Measurements from ENCODE around the gene CERS6.

CERS6 gene

DNA sequence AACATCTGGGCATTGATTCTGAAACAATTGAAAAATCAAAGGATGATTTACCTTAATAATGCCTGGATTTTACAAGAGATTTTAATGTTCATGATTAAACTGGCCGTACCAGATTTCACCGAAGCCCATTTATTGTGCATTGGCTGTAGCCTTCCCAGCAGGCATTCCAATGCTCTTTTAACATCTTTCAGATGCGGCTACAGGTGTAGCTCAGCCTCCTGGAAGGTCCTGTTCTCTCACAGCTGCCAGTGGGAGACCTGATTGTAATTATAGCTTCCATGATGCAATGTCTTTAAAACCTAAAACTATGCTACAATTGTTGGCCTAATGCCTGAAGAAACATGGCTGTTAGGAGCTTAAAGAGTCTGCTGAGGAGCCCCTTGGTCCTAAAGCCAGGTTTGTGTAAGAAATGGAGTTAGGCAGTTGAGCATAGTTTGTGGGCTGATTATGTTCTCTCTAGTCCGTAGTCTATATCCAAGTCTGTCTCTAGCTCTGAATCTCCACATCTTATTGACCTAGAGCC is 147.4 kb downstream of the CERS6 start:
- ATAC-seq, result no peak
- no peak for TF ChIP-seq ZC3H10 (CRISPR knock-in tag; IDR thresholded peaks at IDR 0.05)
- no peak for TF ChIP-seq ISL1 (CRISPR knock-in tag; IDR thresholded peaks at IDR 0.05)
- no peak for TF ChIP-seq TOX (CRISPR knock-in tag; IDR thresholded peaks at IDR 0.05; ENCODE audit: borderline replicate concordance)
- TF ChIP-seq ARNTL (CRISPR knock-in tag; IDR thresholded peaks at IDR 0.05; ENCODE audit: borderline replicate concordance, low read depth), result no peak
- TF ChIP-seq ESRRG (CRISPR knock-in tag; IDR thresholded peaks at IDR 0.05), result no peak
- no peak for TF ChIP-seq SNAI2 (CRISPR knock-in tag; IDR thresholded peaks at IDR 0.05)
- no peak for TF ChIP-seq ZNF565 (CRISPR knock-in tag; conservative IDR thresholded peaks at IDR 0.05; ENCODE audit: low read depth)

DNA sequence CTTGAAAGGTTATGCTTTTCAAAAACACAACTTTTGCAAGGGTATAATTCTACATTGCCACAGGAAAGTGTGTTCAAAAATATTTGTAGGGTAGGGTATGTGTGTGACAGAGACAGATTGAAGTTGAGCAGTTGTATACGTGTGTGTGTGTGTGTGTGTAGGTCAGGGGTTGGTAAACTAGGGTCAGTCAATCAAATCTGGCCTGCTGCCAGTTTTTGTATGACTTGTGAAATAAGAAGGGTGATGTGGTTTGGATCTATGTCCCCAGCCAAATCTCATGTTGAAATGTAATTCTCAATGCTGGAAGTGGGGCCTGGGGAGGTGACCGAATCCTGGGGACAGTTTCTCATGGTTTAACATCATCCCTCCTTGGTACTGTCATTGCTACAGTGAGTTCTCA is 148.2 kb downstream of the CERS6 start:
- no peak for ATAC-seq
- TF ChIP-seq RARB (CRISPR knock-in tag; IDR thresholded peaks at IDR 0.05) (no peak), PPARA (CRISPR knock-in tag; IDR thresholded peaks at IDR 0.05; ENCODE audit: borderline replicate concordance) (no peak), ESRRG (CRISPR knock-in tag; IDR thresholded peaks at IDR 0.05) (no peak), BACH2 (CRISPR knock-in tag; IDR thresholded peaks at IDR 0.05; ENCODE audit: borderline replicate concordance) (no peak), ISL1 (CRISPR knock-in tag; IDR thresholded peaks at IDR 0.05) (no peak), ZFP3 (CRISPR knock-in tag; IDR thresholded peaks at IDR 0.05) (no peak), SNAI2 (CRISPR knock-in tag; IDR thresholded peaks at IDR 0.05) (no peak), OSR1 (CRISPR knock-in tag; IDR thresholded peaks at IDR 0.05) (no peak), CSDC2 (CRISPR knock-in tag; IDR thresholded peaks at IDR 0.05) (no peak), ZNF8 (CRISPR knock-in tag; IDR thresholded peaks at IDR 0.05) (no peak), ZFP30 (CRISPR knock-in tag; IDR thresholded peaks at IDR 0.05) (no peak), ARNTL (CRISPR knock-in tag; IDR thresholded peaks at IDR 0.05; ENCODE audit: borderline replicate concordance, low read depth) (no peak), GLIS3 (CRISPR knock-in tag; IDR thresholded peaks at IDR 0.05) (no peak), TCF4 (CRISPR knock-in tag; IDR thresholded peaks at IDR 0.05; ENCODE audit: borderline replicate concordance) (no peak)
- TF ChIP-seq, protein P1, sequence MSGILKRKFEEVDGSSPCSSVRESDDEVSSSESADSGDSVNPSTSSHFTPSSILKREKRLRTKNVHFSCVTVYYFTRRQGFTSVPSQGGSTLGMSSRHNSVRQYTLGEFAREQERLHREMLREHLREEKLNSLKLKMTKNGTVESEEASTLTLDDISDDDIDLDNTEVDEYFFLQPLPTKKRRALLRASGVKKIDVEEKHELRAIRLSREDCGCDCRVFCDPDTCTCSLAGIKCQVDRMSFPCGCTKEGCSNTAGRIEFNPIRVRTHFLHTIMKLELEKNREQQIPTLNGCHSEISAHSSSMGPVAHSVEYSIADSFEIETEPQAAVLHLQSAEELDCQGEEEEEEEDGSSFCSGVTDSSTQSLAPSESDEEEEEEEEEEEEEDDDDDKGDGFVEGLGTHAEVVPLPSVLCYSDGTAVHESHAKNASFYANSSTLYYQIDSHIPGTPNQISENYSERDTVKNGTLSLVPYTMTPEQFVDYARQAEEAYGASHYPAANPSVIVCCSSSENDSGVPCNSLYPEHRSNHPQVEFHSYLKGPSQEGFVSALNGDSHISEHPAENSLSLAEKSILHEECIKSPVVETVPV (CRISPR knock-in tag; IDR thresholded peaks at IDR 0.05), result no peak
- TF ChIP-seq, protein P2, sequence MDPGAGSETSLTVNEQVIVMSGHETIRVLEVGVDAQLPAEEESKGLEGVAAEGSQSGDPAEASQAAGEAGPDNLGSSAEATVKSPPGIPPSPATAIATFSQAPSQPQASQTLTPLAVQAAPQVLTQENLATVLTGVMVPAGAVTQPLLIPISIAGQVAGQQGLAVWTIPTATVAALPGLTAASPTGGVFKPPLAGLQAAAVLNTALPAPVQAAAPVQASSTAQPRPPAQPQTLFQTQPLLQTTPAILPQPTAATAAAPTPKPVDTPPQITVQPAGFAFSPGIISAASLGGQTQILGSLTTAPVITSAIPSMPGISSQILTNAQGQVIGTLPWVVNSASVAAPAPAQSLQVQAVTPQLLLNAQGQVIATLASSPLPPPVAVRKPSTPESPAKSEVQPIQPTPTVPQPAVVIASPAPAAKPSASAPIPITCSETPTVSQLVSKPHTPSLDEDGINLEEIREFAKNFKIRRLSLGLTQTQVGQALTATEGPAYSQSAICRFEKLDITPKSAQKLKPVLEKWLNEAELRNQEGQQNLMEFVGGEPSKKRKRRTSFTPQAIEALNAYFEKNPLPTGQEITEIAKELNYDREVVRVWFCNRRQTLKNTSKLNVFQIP (CRISPR knock-in tag; IDR thresholded peaks at IDR 0.05; ENCODE audit: borderline replicate concordance, low read depth), result no peak
- TF ChIP-seq, protein P3, sequence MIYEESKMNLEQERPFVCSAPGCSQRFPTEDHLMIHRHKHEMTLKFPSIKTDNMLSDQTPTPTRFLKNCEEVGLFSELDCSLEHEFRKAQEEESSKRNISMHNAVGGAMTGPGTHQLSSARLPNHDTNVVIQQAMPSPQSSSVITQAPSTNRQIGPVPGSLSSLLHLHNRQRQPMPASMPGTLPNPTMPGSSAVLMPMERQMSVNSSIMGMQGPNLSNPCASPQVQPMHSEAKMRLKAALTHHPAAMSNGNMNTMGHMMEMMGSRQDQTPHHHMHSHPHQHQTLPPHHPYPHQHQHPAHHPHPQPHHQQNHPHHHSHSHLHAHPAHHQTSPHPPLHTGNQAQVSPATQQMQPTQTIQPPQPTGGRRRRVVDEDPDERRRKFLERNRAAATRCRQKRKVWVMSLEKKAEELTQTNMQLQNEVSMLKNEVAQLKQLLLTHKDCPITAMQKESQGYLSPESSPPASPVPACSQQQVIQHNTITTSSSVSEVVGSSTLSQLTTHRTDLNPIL (CRISPR knock-in tag; IDR thresholded peaks at IDR 0.05; ENCODE audit: low read depth), result no peak

DNA sequence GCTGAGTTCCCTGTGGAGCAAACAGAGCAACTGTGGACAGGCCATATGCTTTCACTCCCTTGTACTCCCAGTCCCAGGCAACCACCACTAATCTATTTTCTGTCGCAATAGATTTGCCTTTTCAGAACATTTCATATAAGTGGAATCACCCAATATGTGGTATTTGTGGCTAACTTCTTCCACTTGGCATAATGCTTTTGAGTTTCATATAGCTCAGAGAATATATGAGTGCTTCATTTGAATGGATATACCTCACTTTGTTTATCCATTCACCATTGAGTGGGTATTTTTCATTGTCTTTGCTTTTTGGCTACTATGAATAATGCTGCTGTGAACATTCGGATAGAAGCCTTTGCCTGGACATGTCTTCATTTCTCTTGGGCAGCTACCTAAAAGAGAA is 151.9 kb downstream of the CERS6 start:
- no peak for ATAC-seq
- TF ChIP-seq, protein P4, sequence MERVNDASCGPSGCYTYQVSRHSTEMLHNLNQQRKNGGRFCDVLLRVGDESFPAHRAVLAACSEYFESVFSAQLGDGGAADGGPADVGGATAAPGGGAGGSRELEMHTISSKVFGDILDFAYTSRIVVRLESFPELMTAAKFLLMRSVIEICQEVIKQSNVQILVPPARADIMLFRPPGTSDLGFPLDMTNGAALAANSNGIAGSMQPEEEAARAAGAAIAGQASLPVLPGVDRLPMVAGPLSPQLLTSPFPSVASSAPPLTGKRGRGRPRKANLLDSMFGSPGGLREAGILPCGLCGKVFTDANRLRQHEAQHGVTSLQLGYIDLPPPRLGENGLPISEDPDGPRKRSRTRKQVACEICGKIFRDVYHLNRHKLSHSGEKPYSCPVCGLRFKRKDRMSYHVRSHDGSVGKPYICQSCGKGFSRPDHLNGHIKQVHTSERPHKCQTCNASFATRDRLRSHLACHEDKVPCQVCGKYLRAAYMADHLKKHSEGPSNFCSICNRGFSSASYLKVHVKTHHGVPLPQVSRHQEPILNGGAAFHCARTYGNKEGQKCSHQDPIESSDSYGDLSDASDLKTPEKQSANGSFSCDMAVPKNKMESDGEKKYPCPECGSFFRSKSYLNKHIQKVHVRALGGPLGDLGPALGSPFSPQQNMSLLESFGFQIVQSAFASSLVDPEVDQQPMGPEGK (CRISPR knock-in tag; IDR thresholded peaks at IDR 0.05; ENCODE audit: borderline replicate concordance), result no peak
- TF ChIP-seq ARNTL (CRISPR knock-in tag; IDR thresholded peaks at IDR 0.05; ENCODE audit: borderline replicate concordance, low read depth) (no peak), ZFP30 (CRISPR knock-in tag; IDR thresholded peaks at IDR 0.05) (no peak), ZFP3 (CRISPR knock-in tag; IDR thresholded peaks at IDR 0.05) (no peak), ZNF70 (CRISPR knock-in tag; IDR thresholded peaks at IDR 0.05) (no peak), ZNF8 (CRISPR knock-in tag; IDR thresholded peaks at IDR 0.05) (no peak; the same call in 1 of the 2 replicates), SNAI2 (CRISPR knock-in tag; IDR thresholded peaks at IDR 0.05) (no peak), OSR1 (CRISPR knock-in tag; IDR thresholded peaks at IDR 0.05) (no peak), TCF4 (CRISPR knock-in tag; IDR thresholded peaks at IDR 0.05; ENCODE audit: borderline replicate concordance) (no peak), ESRRG (CRISPR knock-in tag; IDR thresholded peaks at IDR 0.05) (no peak), BACH2 (CRISPR knock-in tag; IDR thresholded peaks at IDR 0.05; ENCODE audit: borderline replicate concordance) (no peak), ISL1 (CRISPR knock-in tag; IDR thresholded peaks at IDR 0.05) (no peak), ZC3H10 (CRISPR knock-in tag; IDR thresholded peaks at IDR 0.05) (no peak), ZNF565 (CRISPR knock-in tag; conservative IDR thresholded peaks at IDR 0.05; ENCODE audit: low read depth) (no peak), GLIS3 (CRISPR knock-in tag; IDR thresholded peaks at IDR 0.05) (no peak)
- TF ChIP-seq, protein P3 (CRISPR knock-in tag; IDR thresholded peaks at IDR 0.05; ENCODE audit: low read depth), result no peak
- TF ChIP-seq, protein P1 (CRISPR knock-in tag; IDR thresholded peaks at IDR 0.05), result no peak
- TF ChIP-seq, protein P5, sequence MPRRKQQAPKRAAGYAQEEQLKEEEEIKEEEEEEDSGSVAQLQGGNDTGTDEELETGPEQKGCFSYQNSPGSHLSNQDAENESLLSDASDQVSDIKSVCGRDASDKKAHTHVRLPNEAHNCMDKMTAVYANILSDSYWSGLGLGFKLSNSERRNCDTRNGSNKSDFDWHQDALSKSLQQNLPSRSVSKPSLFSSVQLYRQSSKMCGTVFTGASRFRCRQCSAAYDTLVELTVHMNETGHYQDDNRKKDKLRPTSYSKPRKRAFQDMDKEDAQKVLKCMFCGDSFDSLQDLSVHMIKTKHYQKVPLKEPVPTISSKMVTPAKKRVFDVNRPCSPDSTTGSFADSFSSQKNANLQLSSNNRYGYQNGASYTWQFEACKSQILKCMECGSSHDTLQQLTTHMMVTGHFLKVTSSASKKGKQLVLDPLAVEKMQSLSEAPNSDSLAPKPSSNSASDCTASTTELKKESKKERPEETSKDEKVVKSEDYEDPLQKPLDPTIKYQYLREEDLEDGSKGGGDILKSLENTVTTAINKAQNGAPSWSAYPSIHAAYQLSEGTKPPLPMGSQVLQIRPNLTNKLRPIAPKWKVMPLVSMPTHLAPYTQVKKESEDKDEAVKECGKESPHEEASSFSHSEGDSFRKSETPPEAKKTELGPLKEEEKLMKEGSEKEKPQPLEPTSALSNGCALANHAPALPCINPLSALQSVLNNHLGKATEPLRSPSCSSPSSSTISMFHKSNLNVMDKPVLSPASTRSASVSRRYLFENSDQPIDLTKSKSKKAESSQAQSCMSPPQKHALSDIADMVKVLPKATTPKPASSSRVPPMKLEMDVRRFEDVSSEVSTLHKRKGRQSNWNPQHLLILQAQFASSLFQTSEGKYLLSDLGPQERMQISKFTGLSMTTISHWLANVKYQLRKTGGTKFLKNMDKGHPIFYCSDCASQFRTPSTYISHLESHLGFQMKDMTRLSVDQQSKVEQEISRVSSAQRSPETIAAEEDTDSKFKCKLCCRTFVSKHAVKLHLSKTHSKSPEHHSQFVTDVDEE (CRISPR knock-in tag; IDR thresholded peaks at IDR 0.05), result no peak
